Measurements from ENCODE around the gene MTMR3. TPM values are rescaled to one million over a fixed set of nuclear protein-coding genes. Genes with fewer than 3 reads are reported as not detected.

The MTMR3 gene
- total RNA-seq, 4 donors from 2014 or later, result 34.9 to 45.9 (median 41.9) TPM

DNA sequence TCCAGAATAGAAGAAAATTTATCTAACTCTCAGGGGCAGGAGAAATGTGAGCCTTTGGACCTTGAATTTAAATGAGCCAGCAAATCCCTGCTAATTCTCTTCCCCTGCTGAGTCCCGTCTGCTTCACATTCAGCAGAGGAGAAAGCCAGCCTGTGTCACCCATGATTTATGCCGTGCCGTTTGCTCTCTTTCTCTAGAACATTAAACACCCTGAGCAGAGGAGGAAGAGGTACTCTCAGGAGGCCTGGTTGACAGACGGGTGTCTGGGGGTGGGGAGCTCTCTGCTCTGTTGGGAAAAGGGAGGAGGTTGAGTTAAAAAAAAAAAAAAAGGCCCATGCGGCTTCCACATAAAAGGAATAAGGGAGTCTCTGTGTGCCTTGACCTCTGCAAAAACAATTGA lies 11.3 kb upstream of the MTMR3 start:
- no peak overlapping the region for H3K4me3 ChIP-seq

DNA sequence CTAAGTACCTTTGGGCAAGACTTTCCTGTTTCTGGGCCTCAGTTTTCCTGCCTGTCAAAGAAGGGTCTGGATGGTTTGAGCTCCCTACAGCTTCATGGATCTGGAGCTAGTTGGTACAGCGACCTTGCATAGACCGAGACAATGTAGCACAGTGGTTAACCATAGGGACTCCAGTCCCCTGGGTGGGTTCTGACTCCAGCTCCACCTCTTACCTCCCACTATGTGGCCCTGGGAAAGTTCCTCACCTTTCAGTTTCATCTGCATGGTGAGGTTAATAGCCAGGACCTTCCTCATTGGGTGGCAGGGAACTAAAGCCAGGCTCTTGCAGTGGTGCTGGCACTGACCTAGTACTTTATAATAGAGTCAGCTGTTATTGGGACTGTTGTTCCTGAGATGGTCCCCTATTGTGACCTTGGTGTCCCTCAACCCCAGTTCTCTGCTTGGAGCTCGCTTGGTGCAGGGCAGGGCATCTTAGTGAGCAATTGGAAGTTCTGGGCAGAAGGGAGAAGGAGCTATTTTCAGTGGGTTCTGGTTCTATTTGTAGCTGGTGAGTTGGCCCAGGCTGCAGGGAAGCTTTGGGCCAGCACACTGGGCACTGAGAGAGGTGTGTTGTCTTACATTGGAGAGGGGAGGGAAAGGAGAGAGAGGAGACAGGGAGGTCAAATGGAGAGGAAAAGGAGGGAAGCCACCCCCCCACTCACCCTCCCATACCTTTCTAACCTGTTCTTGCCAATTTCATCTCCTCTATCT lies 10.7 kb upstream of the MTMR3 start:
- Histone ChIP-seq H3K27ac (no peak overlapping the region), H3K36me3 (no peaks in the 10 kb centered on the region), H3K4me1 (no peaks in the 10 kb centered on the region), H3K4me3 (no peak overlapping the region), H3K27me3 (peaks cover 2% of the 10 kb centered on the region), H3K9me3 (no peaks in the 10 kb centered on the region)
- TF ChIP-seq EP300 (IDR thresholded peaks at IDR 0.05) (no peak), POLR2AphosphoS5 (IDR thresholded peaks at IDR 0.05) (no peak)
- TF ChIP-seq, protein P1, sequence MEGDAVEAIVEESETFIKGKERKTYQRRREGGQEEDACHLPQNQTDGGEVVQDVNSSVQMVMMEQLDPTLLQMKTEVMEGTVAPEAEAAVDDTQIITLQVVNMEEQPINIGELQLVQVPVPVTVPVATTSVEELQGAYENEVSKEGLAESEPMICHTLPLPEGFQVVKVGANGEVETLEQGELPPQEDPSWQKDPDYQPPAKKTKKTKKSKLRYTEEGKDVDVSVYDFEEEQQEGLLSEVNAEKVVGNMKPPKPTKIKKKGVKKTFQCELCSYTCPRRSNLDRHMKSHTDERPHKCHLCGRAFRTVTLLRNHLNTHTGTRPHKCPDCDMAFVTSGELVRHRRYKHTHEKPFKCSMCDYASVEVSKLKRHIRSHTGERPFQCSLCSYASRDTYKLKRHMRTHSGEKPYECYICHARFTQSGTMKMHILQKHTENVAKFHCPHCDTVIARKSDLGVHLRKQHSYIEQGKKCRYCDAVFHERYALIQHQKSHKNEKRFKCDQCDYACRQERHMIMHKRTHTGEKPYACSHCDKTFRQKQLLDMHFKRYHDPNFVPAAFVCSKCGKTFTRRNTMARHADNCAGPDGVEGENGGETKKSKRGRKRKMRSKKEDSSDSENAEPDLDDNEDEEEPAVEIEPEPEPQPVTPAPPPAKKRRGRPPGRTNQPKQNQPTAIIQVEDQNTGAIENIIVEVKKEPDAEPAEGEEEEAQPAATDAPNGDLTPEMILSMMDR (IDR thresholded peaks at IDR 0.05), result no peak
- ATAC-seq, result no peak
- 94% methylated on average over 2 of the region's 3 CpGs; no CpG with 5 or more reads in 1 of the 2 donors for WGBS, 2 donors (ENCODE audit: low coverage in 1 of 2)

More for the DNA sequence above, 11.3 kb upstream of the MTMR3 start:
- WGBS, 2 donors (ENCODE audit: low coverage in 1 of 2), result 41 to 50% methylated on average over 1 to 4 of the region's 5 CpGs
- Histone ChIP-seq H3K27ac (no peak overlapping the region), H3K9me3 (no peaks in the 10 kb centered on the region), H3K36me3 (no peaks in the 10 kb centered on the region), H3K4me1 (no peaks in the 10 kb centered on the region), H3K27me3 (peaks cover 4% of the 10 kb centered on the region)
- TF ChIP-seq, protein P1 (IDR thresholded peaks at IDR 0.05), result no peak
- TF ChIP-seq POLR2AphosphoS5 (IDR thresholded peaks at IDR 0.05) (no peak), EP300 (IDR thresholded peaks at IDR 0.05) (no peak), POLR2A (IDR thresholded peaks at IDR 0.05) (no peak)
- no peak for ATAC-seq

DNA sequence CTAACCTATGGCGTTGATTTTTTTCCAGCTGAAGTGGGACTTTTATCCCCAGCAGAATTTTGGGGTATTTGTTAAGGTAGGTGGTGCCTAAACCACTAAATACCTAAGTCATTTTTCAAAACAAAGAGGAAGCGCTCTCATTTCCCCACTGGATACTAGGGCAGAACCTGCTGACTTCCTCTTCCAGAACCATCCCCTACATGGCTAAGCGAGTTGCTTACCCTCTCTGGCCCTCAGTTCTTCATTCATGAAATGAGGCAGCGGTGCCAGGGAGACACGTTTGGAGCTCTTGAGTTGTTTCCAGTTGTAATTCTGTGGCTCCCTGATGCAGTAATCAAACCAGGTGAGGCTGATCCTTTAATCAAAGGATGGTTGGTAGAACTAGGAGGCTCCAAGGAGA lies 10.0 kb upstream of the MTMR3 start:
- H3K27ac ChIP-seq, result no peak overlapping the region
- H3K4me3 ChIP-seq, result no peak overlapping the region
- no peaks in the 10 kb centered on the region for H3K4me1 ChIP-seq
- H3K36me3 ChIP-seq, result no peaks in the 10 kb centered on the region
- no peaks in the 10 kb centered on the region for H3K9me3 ChIP-seq
- H3K27me3 ChIP-seq, result no peaks in the 10 kb centered on the region
- WGBS, 2 donors (ENCODE audit: low coverage in 1 of 2), result 63 to 66% methylated on average over 3 to 5 of the region's 5 CpGs
- ATAC-seq, result no peak
- no peak for TF ChIP-seq POLR2A (IDR thresholded peaks at IDR 0.05)
- TF ChIP-seq, protein P1 (IDR thresholded peaks at IDR 0.05), result no peak
- no peak for TF ChIP-seq EP300 (IDR thresholded peaks at IDR 0.05)
- TF ChIP-seq POLR2AphosphoS5 (IDR thresholded peaks at IDR 0.05), result no peak

DNA sequence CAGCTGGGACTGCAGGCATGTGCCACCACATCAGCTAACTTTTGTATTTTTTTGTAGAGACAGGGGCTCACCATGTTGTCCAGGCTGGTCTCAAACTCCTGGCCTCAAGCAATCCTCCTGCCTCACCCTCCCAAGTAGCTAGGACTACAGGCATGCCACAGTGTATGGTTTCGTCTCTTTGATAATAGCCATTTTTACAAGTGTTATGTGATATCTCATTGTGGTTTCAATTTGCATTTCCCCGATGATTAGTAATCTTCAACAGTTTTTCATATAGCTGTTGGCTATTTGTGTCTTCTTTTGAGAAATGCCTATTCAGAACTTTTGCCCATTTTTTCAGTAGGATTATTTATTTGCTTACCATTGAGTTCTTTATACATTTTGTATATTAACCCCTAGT lies 9.0 kb upstream of the MTMR3 start:
- Histone ChIP-seq H3K27ac (no peak overlapping the region), H3K4me1 (no peaks in the 10 kb centered on the region), H3K27me3 (no peaks in the 10 kb centered on the region), H3K36me3 (no peaks in the 10 kb centered on the region), H3K9me3 (no peaks in the 10 kb centered on the region), H3K4me3 (no peak overlapping the region)
- WGBS, 2 donors (ENCODE audit: low coverage in 1 of 2), result 78 to 84% methylated on average over 2 of the region's 2 CpGs
- no peak for TF ChIP-seq POLR2A (IDR thresholded peaks at IDR 0.05)
- TF ChIP-seq, protein P1 (IDR thresholded peaks at IDR 0.05), result no peak
- ATAC-seq, result no peak

DNA sequence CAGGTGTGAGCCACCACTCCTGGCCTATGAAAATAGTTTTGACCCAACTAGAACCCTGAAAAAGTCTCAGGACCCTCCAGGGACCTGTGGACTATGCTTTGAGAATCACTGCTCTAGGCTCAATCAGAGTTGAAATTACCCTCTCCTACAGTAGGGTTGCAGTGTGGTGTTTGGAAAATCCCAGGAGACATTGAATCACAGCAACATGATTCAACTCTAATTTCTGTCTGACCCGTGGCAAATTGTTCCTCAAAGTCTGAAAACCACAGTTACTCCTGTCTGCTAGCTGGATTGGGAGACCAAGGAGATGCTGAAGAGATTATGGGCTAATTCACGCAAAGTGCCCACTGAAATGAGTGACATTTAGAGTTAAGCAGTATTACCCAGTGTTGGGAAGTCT lies 5.4 kb upstream of the MTMR3 start:
- Histone ChIP-seq H3K9me3 (no peaks in the 10 kb centered on the region), H3K27ac (no peak overlapping the region), H3K36me3 (no peaks in the 10 kb centered on the region), H3K4me1 (no peaks in the 10 kb centered on the region), H3K27me3 (no peaks in the 10 kb centered on the region), H3K4me3 (no peak overlapping the region)
- 60 to 71% methylated on average over 1 to 2 of the region's 2 CpGs for WGBS, 2 donors (ENCODE audit: low coverage in 1 of 2)
- no peak for ATAC-seq
- TF ChIP-seq EP300 (IDR thresholded peaks at IDR 0.05) (no peak), POLR2A (IDR thresholded peaks at IDR 0.05) (no peak)

Data from gastroesophageal sphincter (tissue), 4 donors.